ENCODE results near the gene ARL3. TPM values are rescaled to one million over a fixed set of nuclear protein-coding genes. Genes with fewer than 3 reads are reported as not detected.
A peak's percentile ranks its signal among the peaks of the same experiment; 100 is the strongest.

The ARL3 gene
- total and polyA plus RNA-seq, 10 donors: 2.2 to 5.1 (median 4.0) TPM

DNA sequence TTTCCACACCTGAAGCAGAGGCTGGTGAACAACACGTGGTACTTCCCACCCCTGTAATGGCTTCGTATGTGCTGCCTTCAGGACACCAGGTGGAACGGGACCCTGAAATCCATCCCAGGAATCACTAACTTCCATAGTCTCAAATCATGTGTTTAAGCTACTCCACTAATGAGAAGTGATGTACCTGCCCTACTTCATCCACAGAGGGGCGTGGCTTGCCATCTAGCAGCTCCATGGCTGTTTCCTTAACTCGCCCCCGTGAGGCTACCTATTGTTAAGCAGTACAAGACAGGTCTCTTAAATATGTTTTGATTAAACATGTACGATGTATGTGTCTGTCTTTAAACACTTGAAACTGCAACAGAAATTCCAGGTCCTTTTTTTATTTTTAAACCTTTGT, 31.8 kb downstream of the ARL3 start:
- 91 to 98% (median 95%) methylated on average over 7 of the region's 7 CpGs for WGBS, 5 donors
- no peaks in the 10 kb centered on the region for H3K9me3 ChIP-seq
- intact Hi-C loops (cut with DNase I; ENCODE audit: low total_unique reads): no loop called here
- peaks cover 0 to 21% (median 13%) of the 10 kb centered on the region in 6 donors for H3K4me1 ChIP-seq
- no peaks in the 10 kb centered on the region for H3K27me3 ChIP-seq (replicated peaks in 1 of 7)
- H3K27ac ChIP-seq: no peak overlapping the region
- TF ChIP-seq, protein P1, sequence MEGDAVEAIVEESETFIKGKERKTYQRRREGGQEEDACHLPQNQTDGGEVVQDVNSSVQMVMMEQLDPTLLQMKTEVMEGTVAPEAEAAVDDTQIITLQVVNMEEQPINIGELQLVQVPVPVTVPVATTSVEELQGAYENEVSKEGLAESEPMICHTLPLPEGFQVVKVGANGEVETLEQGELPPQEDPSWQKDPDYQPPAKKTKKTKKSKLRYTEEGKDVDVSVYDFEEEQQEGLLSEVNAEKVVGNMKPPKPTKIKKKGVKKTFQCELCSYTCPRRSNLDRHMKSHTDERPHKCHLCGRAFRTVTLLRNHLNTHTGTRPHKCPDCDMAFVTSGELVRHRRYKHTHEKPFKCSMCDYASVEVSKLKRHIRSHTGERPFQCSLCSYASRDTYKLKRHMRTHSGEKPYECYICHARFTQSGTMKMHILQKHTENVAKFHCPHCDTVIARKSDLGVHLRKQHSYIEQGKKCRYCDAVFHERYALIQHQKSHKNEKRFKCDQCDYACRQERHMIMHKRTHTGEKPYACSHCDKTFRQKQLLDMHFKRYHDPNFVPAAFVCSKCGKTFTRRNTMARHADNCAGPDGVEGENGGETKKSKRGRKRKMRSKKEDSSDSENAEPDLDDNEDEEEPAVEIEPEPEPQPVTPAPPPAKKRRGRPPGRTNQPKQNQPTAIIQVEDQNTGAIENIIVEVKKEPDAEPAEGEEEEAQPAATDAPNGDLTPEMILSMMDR (IDR thresholded peaks at IDR 0.05 in 8 of 11, conservative IDR thresholded peaks at IDR 0.05 in 3 of 11): no peak
- TF ChIP-seq POLR2A (IDR thresholded peaks at IDR 0.05): no peak
- no peak for TF ChIP-seq POLR2AphosphoS5 (IDR thresholded peaks at IDR 0.05)
- peaks cover 0 to 32% (median 5%) of the 10 kb centered on the region in 6 donors for H3K36me3 ChIP-seq
- H3K4me3 ChIP-seq: no peak overlapping the region
- no peak for DNase-seq

DNA sequence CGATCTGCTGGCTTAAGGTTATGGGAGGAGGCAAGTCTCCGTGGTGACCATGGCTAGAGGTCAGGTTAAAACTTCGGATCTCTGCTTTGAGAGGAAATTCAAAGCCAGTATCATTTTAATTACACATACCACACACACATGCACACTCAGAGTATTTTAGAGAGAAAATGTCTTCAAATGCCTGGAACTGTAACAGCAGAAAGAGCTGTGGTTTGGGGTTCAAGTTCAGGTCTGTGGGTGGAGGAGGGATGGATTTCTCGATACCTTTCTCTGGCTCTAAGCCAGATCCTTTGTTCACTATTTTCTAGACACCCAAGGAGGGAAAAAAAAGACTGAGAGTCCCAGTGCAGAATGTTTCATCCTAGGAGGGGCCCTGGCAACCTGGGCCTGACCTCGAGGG, 32.5 kb downstream of the ARL3 start:
- TF ChIP-seq POLR2AphosphoS5 (IDR thresholded peaks at IDR 0.05) (no peak), POLR2A (IDR thresholded peaks at IDR 0.05) (no peak)
- TF ChIP-seq, protein P1 (IDR thresholded peaks at IDR 0.05 in 8 of 11, conservative IDR thresholded peaks at IDR 0.05 in 3 of 11): no peak
- Histone ChIP-seq H3K27ac (no peak overlapping the region), H3K4me3 (no peak overlapping the region), H3K4me1 (peaks cover 4 to 28% (median 18%) of the 10 kb centered on the region in 6 donors), H3K9me3 (no peaks in the 10 kb centered on the region), H3K36me3 (peaks cover 0 to 32% (median 5%) of the 10 kb centered on the region in 6 donors), H3K27me3 (replicated peaks in 1 of 7) (no peaks in the 10 kb centered on the region)
- 81 to 86% (median 84%) methylated on average over 5 of the region's 5 CpGs for WGBS, 5 donors
- intact Hi-C loops (cut with DNase I; ENCODE audit: low total_unique reads): no loop called here
- DNase-seq: no peak

DNA sequence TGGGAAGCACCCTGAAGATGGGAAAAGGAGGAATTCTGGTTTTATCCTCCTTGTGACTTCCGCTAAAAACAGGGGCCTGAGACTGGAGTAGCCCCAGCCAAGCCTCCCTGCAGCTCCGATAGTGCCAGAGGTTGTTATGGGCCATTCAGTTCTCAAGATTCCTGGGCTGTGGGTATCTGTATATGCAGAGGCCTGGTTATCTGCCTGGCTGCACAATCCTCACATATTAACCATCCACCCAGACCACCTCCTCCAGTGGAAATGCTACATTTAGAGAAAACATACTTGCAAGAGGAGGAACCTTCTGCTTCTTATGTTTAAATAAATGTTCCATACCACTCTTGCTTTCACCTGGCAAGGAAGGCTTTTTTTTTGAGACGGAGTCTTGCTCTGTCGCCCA, 34.6 kb downstream of the ARL3 start:
- Histone ChIP-seq H3K9me3 (no peaks in the 10 kb centered on the region), H3K4me3 (no peak overlapping the region), H3K27ac (peak overlapping the region in 3 of 8 donors; percentile 44 to 89 (median 45)), H3K36me3 (peaks cover 0 to 21% (median 2%) of the 10 kb centered on the region in 6 donors), H3K27me3 (replicated peaks in 1 of 7) (no peaks in the 10 kb centered on the region), H3K4me1 (peaks cover 21 to 49% (median 39%) of the 10 kb centered on the region in 6 donors)
- TF ChIP-seq POLR2A (IDR thresholded peaks at IDR 0.05): no peak
- TF ChIP-seq, protein P1 (IDR thresholded peaks at IDR 0.05 in 8 of 11, conservative IDR thresholded peaks at IDR 0.05 in 3 of 11): no peak
- no peak for TF ChIP-seq POLR2AphosphoS5 (IDR thresholded peaks at IDR 0.05)
- intact Hi-C loops (cut with DNase I; ENCODE audit: low total_unique reads): no loop called here
- no peak for DNase-seq
- WGBS, 5 donors: 96 to 100% (median 96%) methylated on average over 4 of the region's 4 CpGs

DNA sequence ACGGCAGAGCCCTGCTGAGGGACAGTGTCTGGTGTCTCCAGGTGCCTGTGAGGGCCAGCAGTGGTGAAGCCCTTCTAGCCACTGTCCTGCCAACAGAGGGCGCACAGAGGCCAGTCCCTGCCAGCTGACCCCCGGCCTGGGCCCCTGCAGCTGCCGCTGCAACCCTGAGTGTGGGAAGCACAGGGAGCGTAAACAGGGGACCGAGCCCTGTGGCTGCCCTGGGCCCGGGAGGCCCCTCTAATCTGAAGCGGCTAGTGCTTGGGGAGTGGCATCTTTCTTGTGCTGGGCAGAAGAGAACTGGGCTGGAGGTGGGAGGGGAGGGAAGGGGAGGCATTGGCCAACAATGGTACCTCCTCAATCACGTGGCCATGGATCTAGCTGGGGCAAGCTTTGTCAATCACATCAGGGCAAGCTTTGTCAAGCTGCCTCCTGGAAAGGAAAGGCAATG, 35.3 kb downstream of the ARL3 start:
- WGBS, 5 donors: 8 to 28% (median 12%) methylated on average over 6 to 9 of the region's 9 CpGs
- H3K36me3 ChIP-seq: peaks cover 0 to 13% (median under 1%) of the 10 kb centered on the region in 6 donors
- H3K27ac ChIP-seq: peak overlapping the region in 7 of 8 donors; percentile 27 to 89 (median 45)
- TF ChIP-seq POLR2A (IDR thresholded peaks at IDR 0.05): no peak
- TF ChIP-seq POLR2AphosphoS5 (IDR thresholded peaks at IDR 0.05): peak; percentile 20 to 77 (median 58)
- TF ChIP-seq, protein P1 (IDR thresholded peaks at IDR 0.05 in 8 of 11, conservative IDR thresholded peaks at IDR 0.05 in 3 of 11): peak; percentile 9 to 80 (median 65)
- H3K27me3 ChIP-seq (replicated peaks in 1 of 7): no peaks in the 10 kb centered on the region
- peaks cover 26 to 57% (median 47%) of the 10 kb centered on the region in 6 donors for H3K4me1 ChIP-seq
- peak; percentile 90 for DNase-seq
- no peaks in the 10 kb centered on the region for H3K9me3 ChIP-seq
- intact Hi-C loops (cut with DNase I; ENCODE audit: low total_unique reads): no loop called here
- peak overlapping the region in 1 of 8 donors; percentile 35 for H3K4me3 ChIP-seq
